Measurements from ENCODE around the gene FES. TPM values are rescaled to one million over a fixed set of nuclear protein-coding genes. Genes with fewer than 3 reads are reported as not detected.

The FES gene
- total RNA-seq, 6 experiments from 2014 or later: 0.41 to 1.4 (median 1.1) TPM

DNA sequence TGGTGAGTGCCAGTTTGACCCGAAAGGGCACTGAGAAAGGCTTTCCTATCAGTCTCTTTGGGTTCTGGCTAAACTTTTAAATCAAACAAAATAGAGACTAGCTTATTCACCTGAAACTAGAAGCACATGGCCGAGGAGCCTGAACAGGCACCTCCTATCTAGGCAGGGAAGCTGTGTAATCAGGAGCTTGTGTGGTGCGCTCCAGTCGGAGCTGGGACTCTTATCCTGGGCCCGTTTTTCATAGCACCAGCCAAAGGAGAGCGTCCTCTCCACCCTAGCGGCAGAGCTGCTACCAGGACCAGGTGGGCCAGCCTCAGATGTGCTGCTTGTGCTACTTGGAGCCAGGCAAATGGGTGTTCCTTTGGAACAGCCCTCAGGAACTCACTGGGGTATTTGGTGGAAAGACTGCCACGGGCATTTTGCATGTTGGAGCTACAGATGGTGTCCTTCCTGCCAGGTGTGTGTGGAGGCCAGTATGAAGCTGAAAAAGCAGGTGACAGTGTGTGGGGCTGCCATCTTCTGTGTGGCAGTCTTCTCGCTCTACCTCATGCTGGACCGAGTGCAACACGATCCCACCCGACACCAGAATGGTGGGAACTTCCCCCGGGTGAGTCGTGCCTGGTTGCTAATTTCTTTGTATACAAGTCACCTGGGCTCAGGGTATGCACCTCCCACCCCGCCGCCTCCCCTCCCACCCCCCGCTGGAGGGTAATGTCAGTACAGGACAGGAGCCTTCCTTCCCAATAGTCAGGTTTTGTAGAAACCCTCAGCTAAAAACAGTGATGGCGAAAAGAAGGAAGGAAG lies 19.6 kb downstream of the FES start:
- Mint-ChIP-seq H3K9me3 (no peaks in the 10 kb centered on the region), H3K27ac (no peak overlapping the region), H3K4me3 (peak overlapping the region; percentile 83), H3K4me1 (ENCODE audit: low read depth) (peaks cover 17% of the 10 kb centered on the region), H3K27me3 (ENCODE audit: insufficient read depth) (no peaks in the 10 kb centered on the region), H3K36me3 (ENCODE audit: low read depth) (peaks cover 6% of the 10 kb centered on the region)
- no peak for DNase-seq
- TF ChIP-seq, protein P1, sequence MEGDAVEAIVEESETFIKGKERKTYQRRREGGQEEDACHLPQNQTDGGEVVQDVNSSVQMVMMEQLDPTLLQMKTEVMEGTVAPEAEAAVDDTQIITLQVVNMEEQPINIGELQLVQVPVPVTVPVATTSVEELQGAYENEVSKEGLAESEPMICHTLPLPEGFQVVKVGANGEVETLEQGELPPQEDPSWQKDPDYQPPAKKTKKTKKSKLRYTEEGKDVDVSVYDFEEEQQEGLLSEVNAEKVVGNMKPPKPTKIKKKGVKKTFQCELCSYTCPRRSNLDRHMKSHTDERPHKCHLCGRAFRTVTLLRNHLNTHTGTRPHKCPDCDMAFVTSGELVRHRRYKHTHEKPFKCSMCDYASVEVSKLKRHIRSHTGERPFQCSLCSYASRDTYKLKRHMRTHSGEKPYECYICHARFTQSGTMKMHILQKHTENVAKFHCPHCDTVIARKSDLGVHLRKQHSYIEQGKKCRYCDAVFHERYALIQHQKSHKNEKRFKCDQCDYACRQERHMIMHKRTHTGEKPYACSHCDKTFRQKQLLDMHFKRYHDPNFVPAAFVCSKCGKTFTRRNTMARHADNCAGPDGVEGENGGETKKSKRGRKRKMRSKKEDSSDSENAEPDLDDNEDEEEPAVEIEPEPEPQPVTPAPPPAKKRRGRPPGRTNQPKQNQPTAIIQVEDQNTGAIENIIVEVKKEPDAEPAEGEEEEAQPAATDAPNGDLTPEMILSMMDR (IDR thresholded peaks at IDR 0.05): no peak

DNA sequence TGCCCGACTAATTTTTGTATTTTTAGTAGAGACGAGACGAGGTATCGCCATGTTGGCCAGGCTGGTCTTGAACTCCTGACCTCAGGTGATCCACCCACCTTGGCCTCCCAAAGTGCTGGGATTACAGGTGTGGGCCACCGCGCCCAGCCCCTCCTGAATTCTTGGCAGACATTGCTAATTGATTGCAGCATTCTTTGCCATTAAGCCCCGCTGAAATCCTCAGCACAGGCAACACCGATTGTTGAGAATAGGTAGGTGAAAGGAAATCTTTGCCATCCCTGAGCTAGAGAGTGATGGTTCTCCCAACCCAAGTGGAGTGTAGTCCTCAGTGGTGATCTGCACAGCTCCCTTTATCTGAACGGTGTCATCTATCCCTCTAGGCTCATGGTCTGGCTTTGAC lies 20.4 kb downstream of the FES start:
- TF ChIP-seq, protein P1 (IDR thresholded peaks at IDR 0.05): no peak
- Mint-ChIP-seq H3K36me3 (ENCODE audit: low read depth) (peaks cover 6% of the 10 kb centered on the region), H3K4me1 (ENCODE audit: low read depth) (peaks cover 17% of the 10 kb centered on the region), H3K4me3 (no peak overlapping the region), H3K9me3 (no peaks in the 10 kb centered on the region), H3K27ac (no peak overlapping the region), H3K27me3 (ENCODE audit: insufficient read depth) (no peaks in the 10 kb centered on the region)
- DNase-seq: no peak

DNA sequence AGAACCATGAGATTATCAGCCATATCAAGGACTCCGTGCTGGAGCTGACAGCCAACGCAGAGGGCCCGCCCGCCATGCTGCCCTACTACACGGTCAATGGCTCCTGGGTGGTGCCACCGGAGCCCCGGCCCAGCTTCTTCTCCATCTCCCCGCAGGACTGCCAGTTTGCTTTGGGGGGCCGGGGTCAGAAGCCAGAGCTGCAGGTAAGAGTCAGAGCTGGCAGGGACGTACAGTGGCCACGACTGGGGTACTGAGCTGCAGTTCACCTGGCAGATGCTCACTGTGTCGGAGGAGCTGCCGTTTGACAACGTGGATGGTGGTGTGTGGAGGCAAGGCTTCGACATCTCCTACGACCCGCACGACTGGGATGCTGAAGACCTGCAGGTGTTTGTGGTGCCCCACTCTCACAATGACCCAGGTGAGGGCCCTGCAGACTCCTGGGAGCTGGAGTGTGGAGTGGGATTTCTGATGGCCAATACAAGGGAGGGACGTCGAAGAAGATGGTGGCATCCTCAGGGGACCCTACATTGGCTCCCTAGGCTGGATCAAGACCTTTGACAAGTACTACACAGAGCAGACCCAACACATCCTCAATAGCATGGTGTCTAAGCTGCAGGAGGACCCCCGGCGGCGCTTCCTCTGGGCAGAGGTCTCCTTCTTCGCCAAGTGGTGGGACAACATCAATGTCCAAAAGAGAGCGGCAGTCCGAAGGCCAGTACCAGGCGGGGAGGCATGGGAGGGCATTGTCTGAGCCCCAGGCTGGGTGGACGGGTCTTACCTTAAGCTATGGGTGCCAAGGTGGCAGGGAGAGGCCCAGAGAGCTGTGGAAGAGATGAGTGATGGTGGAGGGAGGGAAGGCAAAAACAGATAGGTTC lies 21.2 kb downstream of the FES start:
- no peak overlapping the region for H3K4me3 Mint-ChIP-seq

DNA sequence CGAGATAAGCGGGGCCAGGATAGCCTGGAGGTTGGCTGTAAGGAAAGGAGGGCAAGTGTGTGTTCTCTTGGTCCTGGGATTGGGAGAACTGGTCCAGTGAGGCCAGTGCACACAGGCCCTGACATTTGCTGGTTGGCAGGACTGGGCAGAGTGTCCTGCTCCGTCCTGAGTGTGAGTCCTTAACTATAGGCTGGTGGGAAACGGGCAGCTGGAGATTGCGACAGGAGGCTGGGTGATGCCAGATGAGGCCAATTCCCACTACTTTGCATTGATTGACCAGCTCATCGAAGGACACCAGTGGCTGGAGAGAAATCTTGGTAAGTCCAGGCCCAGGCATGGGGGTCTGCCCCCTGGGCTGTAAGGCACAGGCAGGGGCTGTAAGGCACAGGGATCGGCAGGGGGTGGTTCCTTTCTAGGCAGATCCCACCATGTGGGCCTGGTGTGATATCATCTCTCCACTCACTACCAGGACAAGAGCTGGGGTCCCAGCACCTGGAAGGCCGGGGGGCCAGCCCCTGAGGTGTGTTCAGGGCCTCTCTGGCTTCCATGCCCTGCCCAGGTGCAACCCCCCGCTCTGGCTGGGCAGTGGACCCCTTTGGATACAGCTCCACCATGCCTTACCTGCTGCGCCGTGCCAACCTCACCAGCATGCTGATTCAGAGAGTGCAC lies 22.0 kb downstream of the FES start:
- Mint-ChIP-seq H3K36me3 (ENCODE audit: low read depth) (peaks cover 6% of the 10 kb centered on the region), H3K27me3 (ENCODE audit: insufficient read depth) (no peaks in the 10 kb centered on the region), H3K4me3 (no peak overlapping the region), H3K9me3 (no peaks in the 10 kb centered on the region), H3K27ac (no peak overlapping the region), H3K4me1 (ENCODE audit: low read depth) (peaks cover 14% of the 10 kb centered on the region)
- DNase-seq: no peak
- TF ChIP-seq, protein P1 (IDR thresholded peaks at IDR 0.05): no peak

More for the DNA sequence above, 21.2 kb downstream of the FES start:
- peaks cover 17% of the 10 kb centered on the region for H3K4me1 Mint-ChIP-seq (ENCODE audit: low read depth)
- DNase-seq: no peak
- H3K9me3 Mint-ChIP-seq: no peaks in the 10 kb centered on the region
- H3K36me3 Mint-ChIP-seq (ENCODE audit: low read depth): peaks cover 6% of the 10 kb centered on the region
- TF ChIP-seq, protein P1 (IDR thresholded peaks at IDR 0.05): no peak
- no peak overlapping the region for H3K27ac Mint-ChIP-seq
- H3K27me3 Mint-ChIP-seq (ENCODE audit: insufficient read depth): no peaks in the 10 kb centered on the region

DNA sequence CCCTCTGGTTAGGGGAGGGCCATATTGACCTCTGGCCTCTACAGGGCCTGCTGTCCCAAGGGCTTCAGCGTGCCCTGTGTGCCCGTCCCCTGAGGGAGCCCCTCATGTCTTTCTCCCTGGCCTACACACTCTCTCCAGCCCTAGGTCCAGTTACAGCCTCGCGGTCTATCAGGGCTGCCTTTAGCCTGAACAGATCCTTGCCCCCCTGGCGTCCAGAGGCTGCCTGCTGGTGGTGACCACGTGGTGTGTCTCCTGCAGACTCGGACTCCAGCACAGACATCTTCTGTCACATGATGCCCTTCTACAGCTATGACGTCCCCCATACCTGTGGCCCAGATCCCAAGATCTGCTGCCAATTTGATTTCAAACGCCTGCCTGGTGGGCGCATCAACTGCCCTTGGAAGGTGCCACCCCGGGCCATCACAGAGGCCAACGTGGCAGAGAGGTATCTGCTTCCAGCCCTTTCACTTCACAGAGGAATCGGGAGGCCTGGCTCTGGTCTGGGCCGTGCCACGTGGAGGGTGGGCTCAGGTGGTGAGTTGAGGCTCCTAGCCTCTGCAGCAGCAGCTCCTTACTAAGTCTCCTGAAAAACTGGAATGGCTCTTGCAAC lies 22.9 kb downstream of the FES start:
- H3K4me3 Mint-ChIP-seq: no peak overlapping the region
- no peak overlapping the region for H3K27ac Mint-ChIP-seq
- DNase-seq: no peak
- TF ChIP-seq, protein P1 (IDR thresholded peaks at IDR 0.05): no peak
- no peaks in the 10 kb centered on the region for H3K9me3 Mint-ChIP-seq
- no peaks in the 10 kb centered on the region for H3K27me3 Mint-ChIP-seq (ENCODE audit: insufficient read depth)
- peaks cover 6% of the 10 kb centered on the region for H3K36me3 Mint-ChIP-seq (ENCODE audit: low read depth)
- H3K4me1 Mint-ChIP-seq (ENCODE audit: low read depth): peaks cover 6% of the 10 kb centered on the region

Measured in HFFc6 (cell line).